Mesothelial cell of epicardium (in vitro differentiated cells): ENCODE data around the gene OR2W1. TPM values are rescaled to one million over a fixed set of nuclear protein-coding genes. Genes with fewer than 3 reads are reported as not detected.

Experiments
- DNase-seq, 2 experiments: peaks; one replicate each; pipeline ENCODE4 v3.0.0; 2021; ENCODE audit warnings: low spot score in 2 of 2; ENCODE audit not compliant: unreplicated experiment in 2 of 2
- H3K27ac Mint-ChIP-seq: 2 replicates; pipeline ENCODE4 v1.8.0; 2021; ENCODE audit warnings: mixed read lengths
- H3K27me3 Mint-ChIP-seq: 2 replicates; pipeline ENCODE4 v1.8.0; 2021; ENCODE audit warnings: low read depth, mixed read lengths
- H3K36me3 Mint-ChIP-seq: 2 replicates; pipeline ENCODE4 v1.8.0; 2021; ENCODE audit warnings: mixed read lengths
- H3K4me1 Mint-ChIP-seq: 2 replicates; pipeline ENCODE4 v1.8.0; 2021; ENCODE audit warnings: mixed read lengths
- H3K4me3 Mint-ChIP-seq: 2 replicates; pipeline ENCODE4 v1.8.0; 2021; ENCODE audit warnings: mild to moderate bottlenecking, moderate library complexity, mixed read lengths
- H3K9me3 Mint-ChIP-seq: 2 replicates; pipeline ENCODE4 v1.8.0; 2021; ENCODE audit warnings: mixed read lengths
- total RNA-seq: library from RNA; stranded (reverse); gene quantifications from 3 replicates; pipeline ENCODE4 v1.2.1, GENCODE V29; 2021
- TF ChIP-seq, protein P1 (sequence below): fragments of 200-600 bp; sonication (generic); IDR thresholded peaks from one replicate; pipeline ENCODE4 v1.5.0; 2021; ENCODE audit warnings: antibody characterized with exemption; ENCODE audit not compliant: unreplicated experiment

OR2W1 gene
- total RNA-seq, 1 donor from 2014 or later: not detected

DNA sequence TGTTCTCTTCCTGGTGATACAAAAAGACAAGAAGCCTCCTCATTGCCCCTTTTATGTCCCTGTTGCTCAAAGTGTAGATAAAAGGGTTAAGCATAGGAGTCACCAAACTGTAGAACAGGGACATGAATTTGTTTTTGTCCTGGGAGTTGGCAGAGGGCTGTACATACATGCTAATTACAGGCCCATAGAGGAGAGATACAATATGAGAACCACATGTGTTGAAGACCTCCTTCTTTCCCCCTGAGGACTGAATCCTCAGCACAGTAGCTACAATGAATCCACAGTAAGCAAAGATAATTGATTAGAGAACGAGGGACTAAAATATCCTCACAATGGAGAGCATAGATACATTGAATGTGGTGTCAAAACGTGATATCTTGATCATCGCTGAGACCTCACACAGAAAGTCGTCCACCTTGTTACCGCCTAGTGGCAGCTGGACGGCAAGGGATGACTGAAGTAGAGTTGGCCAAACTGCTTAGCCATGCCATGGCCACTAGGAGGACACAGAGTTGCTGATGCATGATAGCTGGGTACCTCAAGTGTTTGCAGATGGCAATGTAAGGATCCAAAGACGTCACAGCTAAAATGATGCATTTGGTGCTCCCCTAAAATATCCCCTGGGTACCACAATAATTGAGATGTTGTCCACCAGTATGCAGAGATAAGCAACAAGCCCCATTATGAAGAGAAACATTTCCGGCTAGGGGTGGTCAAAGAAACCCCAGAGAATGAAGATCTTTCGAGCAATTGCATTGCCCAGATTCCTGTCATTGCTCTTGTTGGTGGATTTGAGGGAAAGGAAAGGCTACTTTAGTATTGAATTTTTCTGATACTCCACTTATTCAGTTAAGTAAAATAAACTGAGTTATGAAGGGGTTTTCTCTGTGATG lies 27.1 kb upstream of the OR2W1 start:
- Mint-ChIP-seq H3K4me3 (no peak overlapping the region), H3K36me3 (no peaks in the 10 kb centered on the region), H3K27ac (no peak overlapping the region), H3K9me3 (peaks cover 14% of the 10 kb centered on the region), H3K4me1 (no peaks in the 10 kb centered on the region), H3K27me3 (peaks cover 43% of the 10 kb centered on the region)
- no peak for DNase-seq
- TF ChIP-seq, protein P1, sequence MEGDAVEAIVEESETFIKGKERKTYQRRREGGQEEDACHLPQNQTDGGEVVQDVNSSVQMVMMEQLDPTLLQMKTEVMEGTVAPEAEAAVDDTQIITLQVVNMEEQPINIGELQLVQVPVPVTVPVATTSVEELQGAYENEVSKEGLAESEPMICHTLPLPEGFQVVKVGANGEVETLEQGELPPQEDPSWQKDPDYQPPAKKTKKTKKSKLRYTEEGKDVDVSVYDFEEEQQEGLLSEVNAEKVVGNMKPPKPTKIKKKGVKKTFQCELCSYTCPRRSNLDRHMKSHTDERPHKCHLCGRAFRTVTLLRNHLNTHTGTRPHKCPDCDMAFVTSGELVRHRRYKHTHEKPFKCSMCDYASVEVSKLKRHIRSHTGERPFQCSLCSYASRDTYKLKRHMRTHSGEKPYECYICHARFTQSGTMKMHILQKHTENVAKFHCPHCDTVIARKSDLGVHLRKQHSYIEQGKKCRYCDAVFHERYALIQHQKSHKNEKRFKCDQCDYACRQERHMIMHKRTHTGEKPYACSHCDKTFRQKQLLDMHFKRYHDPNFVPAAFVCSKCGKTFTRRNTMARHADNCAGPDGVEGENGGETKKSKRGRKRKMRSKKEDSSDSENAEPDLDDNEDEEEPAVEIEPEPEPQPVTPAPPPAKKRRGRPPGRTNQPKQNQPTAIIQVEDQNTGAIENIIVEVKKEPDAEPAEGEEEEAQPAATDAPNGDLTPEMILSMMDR: peak; percentile 44

DNA sequence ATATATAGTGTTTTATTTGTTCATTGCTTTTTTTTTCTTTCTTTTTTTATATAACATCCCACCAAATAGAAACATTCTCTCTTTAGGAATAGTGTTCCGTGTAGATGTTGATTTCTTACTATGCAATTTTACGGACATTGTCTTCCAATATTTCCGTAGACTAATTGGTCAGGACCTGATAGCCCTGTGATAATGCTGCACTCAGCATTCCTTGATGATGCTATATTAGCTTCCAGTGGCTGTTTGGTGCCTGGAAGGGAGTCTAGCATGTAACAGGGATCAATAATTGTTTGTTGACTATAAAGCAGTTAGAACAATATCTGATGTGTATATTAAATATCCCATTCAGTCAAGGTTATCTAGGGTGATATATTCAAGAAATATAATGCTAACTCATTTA lies 6.7 kb upstream of the OR2W1 start:
- no peak for DNase-seq
- Mint-ChIP-seq H3K27ac (no peak overlapping the region), H3K4me1 (no peaks in the 10 kb centered on the region), H3K9me3 (peaks cover 16% of the 10 kb centered on the region), H3K36me3 (no peaks in the 10 kb centered on the region), H3K27me3 (peaks cover 47% of the 10 kb centered on the region), H3K4me3 (no peak overlapping the region)
- TF ChIP-seq, protein P1: no peak

DNA sequence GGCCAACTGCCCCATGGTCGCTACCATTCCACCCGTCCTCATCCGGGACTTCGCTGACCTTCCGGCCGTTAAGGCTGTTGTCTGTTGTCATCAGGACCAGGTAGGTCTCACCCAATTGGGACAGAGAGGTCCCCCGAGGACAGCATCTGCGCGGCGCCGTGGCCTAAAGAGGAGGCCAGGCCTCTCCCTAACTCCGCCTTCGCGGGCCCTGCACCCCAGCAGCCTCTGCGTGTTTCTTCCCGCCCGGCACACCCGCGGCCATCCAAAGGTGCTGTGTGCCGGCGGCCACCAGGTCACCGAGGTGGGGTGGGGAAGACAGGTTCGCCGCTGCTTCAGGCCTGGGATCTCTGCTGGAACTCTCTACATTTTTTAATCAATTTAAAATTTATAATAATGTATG lies 9.0 kb downstream of the OR2W1 start:
- no peaks in the 10 kb centered on the region for H3K36me3 Mint-ChIP-seq
- H3K9me3 Mint-ChIP-seq: no peaks in the 10 kb centered on the region
- H3K27me3 Mint-ChIP-seq: peaks cover 35% of the 10 kb centered on the region
- no peak overlapping the region for H3K4me3 Mint-ChIP-seq
- no peak for DNase-seq
- no peak overlapping the region for H3K27ac Mint-ChIP-seq
- TF ChIP-seq, protein P1: no peak
- H3K4me1 Mint-ChIP-seq: no peaks in the 10 kb centered on the region

DNA sequence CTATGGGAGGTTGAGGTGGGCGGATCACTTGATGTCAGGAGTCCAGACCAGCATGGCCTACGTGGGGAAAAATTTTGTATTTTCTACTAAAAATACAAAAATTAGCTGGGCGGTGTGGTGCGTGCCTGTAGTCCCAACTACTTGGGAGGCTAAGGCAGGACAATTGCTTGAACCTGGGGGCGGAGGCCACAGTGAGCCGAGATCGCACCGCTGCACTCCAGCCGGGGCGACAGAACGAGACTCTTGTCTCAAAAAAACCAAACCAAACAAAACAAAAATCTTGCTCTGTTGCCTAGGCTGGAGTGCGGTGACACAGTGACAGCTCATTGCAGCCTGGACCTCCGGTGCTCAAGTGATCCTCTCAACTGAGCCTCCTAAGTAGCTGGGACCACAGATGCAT lies 16.2 kb downstream of the OR2W1 start:
- TF ChIP-seq, protein P1: no peak
- DNase-seq: no peak
- Mint-ChIP-seq H3K27me3 (peaks cover 70% of the 10 kb centered on the region), H3K4me3 (no peak overlapping the region), H3K9me3 (no peaks in the 10 kb centered on the region), H3K4me1 (no peaks in the 10 kb centered on the region), H3K27ac (no peak overlapping the region), H3K36me3 (no peaks in the 10 kb centered on the region)

DNA sequence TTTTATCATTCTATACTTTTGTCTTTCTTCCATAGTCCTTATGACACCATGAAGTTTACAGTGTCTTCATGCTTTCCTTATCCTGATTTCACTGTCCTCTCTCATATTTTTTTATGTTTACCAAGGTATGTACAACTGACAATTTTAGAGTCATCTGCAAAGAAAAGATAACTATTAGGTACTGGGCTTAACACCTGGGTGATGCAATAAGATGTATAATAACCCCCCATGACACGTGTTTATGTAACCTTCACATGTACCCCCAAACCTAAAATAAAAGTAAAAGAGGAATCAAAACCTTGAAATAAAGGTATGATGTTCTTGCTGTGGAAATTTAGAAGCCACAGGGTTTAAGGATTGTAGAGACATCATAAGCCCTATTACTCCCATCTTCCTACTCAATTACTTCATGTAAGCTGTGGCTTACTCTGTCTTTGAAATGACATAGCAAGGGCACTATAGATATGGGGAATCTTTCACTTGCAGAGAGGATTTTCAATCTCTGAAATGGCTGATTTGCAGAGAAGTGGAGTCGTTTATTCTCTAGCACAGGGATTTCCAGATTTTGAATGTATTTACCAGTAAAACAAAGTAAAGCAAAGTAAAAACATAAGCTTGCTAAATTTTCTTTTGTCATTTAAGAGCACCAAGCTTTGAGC lies 18.9 kb downstream of the OR2W1 start:
- DNase-seq: no peak
- Mint-ChIP-seq H3K4me1 (no peaks in the 10 kb centered on the region), H3K27ac (no peak overlapping the region), H3K4me3 (no peak overlapping the region), H3K36me3 (no peaks in the 10 kb centered on the region), H3K9me3 (no peaks in the 10 kb centered on the region), H3K27me3 (peaks cover 81% of the 10 kb centered on the region)
- TF ChIP-seq, protein P1: no peak
